ENCODE results near the gene TTC39A.

- TF ChIP-seq ZNF441 (CRISPR knock-in tag; IDR thresholded peaks at IDR 0.05; ENCODE audit: borderline replicate concordance) (no peak), ZNF232 (CRISPR knock-in tag; IDR thresholded peaks at IDR 0.05; ENCODE audit: borderline replicate concordance) (no peak)
These were observed 35.4 kb upstream of the TTC39A start for GRCh38 chr1:51365774-51366173.
